Neural progenitor cell (in vitro differentiated cells): Measurements from ENCODE around the gene CHST6. TPM values are rescaled to one million over a fixed set of nuclear protein-coding genes. Genes with fewer than 3 reads are reported as not detected.
"Not testable (repeated sequence)": the region's sequence is repeated elsewhere in the genome, so short reads cannot be mapped to it uniquely, and the experiment has no call there.

Source experiments
- DNase-seq: peaks from one replicate; pipeline ENCODE4 v3.0.0-alpha.2; 2016; ENCODE audit warnings: low spot score
- H2AFZ ChIP-seq: fragments of 200-600 bp; sonication (generic); replicated peaks from 2 replicates; pipeline ENCODE4 v1.6.1; 2016; ENCODE audit warnings: antibody characterized with exemption
- H3F3A ChIP-seq: fragments of 200-600 bp; sonication (generic); 2 replicates; pipeline ENCODE4 v1.6.1; 2016; ENCODE audit warnings: antibody characterized with exemption, low read depth
- H3K27ac ChIP-seq: fragments of 200-600 bp; sonication (generic); 2 replicates; pipeline ENCODE4 v1.5.1; 2016; ENCODE audit warnings: mild to moderate bottlenecking
- H3K27me3 ChIP-seq: fragments of 200-600 bp; sonication (generic); 2 replicates; pipeline ENCODE4 v1.6.1; 2016; ENCODE audit warnings: mild to moderate bottlenecking, moderate library complexity
- H3K36me3 ChIP-seq: fragments of 200-600 bp; sonication (generic); 2 replicates; pipeline ENCODE4 v1.5.1; 2016
- H3K4me1 ChIP-seq: fragments of 200-600 bp; sonication (generic); 2 replicates; pipeline ENCODE4 v1.6.1; 2016; ENCODE audit warnings: mixed run types
- H3K4me2 ChIP-seq: fragments of 200-600 bp; sonication (generic); 2 replicates; pipeline ENCODE4 v1.6.1; 2016
- H3K4me3 ChIP-seq: fragments of 200-600 bp; sonication (generic); 2 replicates; pipeline ENCODE4 v1.5.1; 2016
- H3K79me2 ChIP-seq: fragments of 200-600 bp; sonication (generic); 2 replicates; pipeline ENCODE4 v1.6.1; 2016; ENCODE audit warnings: low read depth
- H3K9ac ChIP-seq: fragments of 200-600 bp; sonication (generic); 2 replicates; pipeline ENCODE4 v1.6.1; 2016
- H3K9me3 ChIP-seq: fragments of 200-600 bp; sonication (generic); 2 replicates; pipeline ENCODE4 v1.5.1; 2016; ENCODE audit warnings: low read depth
- H4K20me1 ChIP-seq: fragments of 200-600 bp; sonication (generic); 2 replicates; pipeline ENCODE4 v1.6.1; 2016; ENCODE audit warnings: low read depth
- H3K27ac Mint-ChIP-seq: 3 replicates; pipeline ENCODE4 v1.8.0; 2021; ENCODE audit warnings: mixed read lengths
- H3K27me3 Mint-ChIP-seq: 2 replicates; pipeline ENCODE4 v1.8.0; 2022; ENCODE audit warnings: low read depth, mild to moderate bottlenecking, inconsistent platforms, moderate library complexity, mixed read lengths; ENCODE audit not compliant: insufficient read depth
- H3K36me3 Mint-ChIP-seq: 3 replicates; pipeline ENCODE4 v1.8.0; 2021; ENCODE audit warnings: mixed read lengths
- H3K4me1 Mint-ChIP-seq: 3 replicates; pipeline ENCODE4 v1.8.0; 2021; ENCODE audit warnings: mixed read lengths
- H3K4me3 Mint-ChIP-seq: 3 replicates; pipeline ENCODE4 v1.8.0; 2021; ENCODE audit warnings: mild to moderate bottlenecking, moderate library complexity, mixed read lengths
- H3K9me3 Mint-ChIP-seq: 3 replicates; pipeline ENCODE4 v1.8.0; 2020; ENCODE audit warnings: mixed read lengths
- EZH2 ChIP-seq: fragments of 200-600 bp; sonication (generic); IDR thresholded peaks from 2 replicates; pipeline ENCODE4 v1.6.1; 2017; ENCODE audit warnings: antibody characterized with exemption, mild to moderate bottlenecking, moderate library complexity
- EZH2phosphoT487 ChIP-seq: fragments of 200-600 bp; sonication (generic); IDR thresholded peaks from 2 replicates; pipeline ENCODE4 v1.6.1; 2017; ENCODE audit warnings: antibody characterized with exemption
- total RNA-seq: library from RNA; depleted of rRNA; stranded (reverse); fragments of >200 nt; gene quantifications from 2 replicates; pipeline ENCODE4 v1.2.3, GENCODE V29; 2015; ENCODE audit warnings: low replicate concordance
- TF ChIP-seq, protein P1 (sequence below): fragments of 200-600 bp; sonication (generic); IDR thresholded peaks from 2 replicates; pipeline ENCODE4 v1.5.1; 2017; ENCODE audit warnings: antibody characterized with exemption, mild to moderate bottlenecking

The CHST6 gene
- total RNA-seq, 1 donor from 2014 or later: 6.2 TPM

DNA sequence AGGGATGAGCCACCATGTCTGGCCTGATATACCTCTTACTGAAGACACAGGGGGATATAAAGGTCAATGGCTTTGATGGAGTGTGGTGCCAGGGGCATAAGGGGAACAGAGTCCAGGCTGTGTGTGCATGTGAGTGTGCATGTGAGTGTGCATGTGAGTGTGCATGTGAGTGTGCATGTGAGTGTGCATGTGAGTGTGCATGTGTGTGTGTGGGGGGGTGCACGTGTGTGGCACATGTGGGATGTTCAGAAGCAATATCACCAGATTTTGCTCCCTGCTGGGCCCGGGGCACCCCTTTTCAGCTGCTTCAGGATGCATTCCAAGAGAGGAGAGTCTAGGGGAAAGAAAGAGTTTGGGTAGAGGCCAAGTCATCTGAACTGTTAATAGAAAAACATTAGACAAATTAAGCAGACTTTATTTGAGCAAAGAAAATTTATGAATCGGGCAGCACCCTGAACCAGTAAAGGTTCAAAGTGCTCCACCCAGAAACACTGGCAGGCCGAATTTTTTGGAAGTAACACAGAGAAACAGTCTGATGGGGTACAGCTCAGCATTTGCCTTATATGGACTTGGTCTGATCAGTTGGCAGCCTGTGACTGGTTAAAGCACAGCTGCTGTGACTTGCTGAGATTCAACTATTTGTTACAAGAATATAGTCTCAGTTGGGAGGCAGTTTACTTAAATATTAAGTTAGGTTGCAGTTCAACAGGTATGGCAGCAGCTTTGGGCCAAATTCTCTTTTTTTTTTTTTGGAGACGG, 31.0 kb upstream of the CHST6 start:
- Mint-ChIP-seq H3K4me1 (no peaks in the 10 kb centered on the region), H3K36me3 (peaks cover 8% of the 10 kb centered on the region), H3K27me3 (peaks cover 2% of the 10 kb centered on the region), H3K4me3 (no peak overlapping the region), H3K27ac (no peak overlapping the region), H3K9me3 (no peaks in the 10 kb centered on the region)
- H3K4me1 ChIP-seq: no peaks in the 10 kb centered on the region
- no peaks in the 10 kb centered on the region for H3K36me3 ChIP-seq
- TF ChIP-seq EZH2: no peak
- TF ChIP-seq EZH2phosphoT487: no peak
- TF ChIP-seq, protein P1, sequence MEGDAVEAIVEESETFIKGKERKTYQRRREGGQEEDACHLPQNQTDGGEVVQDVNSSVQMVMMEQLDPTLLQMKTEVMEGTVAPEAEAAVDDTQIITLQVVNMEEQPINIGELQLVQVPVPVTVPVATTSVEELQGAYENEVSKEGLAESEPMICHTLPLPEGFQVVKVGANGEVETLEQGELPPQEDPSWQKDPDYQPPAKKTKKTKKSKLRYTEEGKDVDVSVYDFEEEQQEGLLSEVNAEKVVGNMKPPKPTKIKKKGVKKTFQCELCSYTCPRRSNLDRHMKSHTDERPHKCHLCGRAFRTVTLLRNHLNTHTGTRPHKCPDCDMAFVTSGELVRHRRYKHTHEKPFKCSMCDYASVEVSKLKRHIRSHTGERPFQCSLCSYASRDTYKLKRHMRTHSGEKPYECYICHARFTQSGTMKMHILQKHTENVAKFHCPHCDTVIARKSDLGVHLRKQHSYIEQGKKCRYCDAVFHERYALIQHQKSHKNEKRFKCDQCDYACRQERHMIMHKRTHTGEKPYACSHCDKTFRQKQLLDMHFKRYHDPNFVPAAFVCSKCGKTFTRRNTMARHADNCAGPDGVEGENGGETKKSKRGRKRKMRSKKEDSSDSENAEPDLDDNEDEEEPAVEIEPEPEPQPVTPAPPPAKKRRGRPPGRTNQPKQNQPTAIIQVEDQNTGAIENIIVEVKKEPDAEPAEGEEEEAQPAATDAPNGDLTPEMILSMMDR: no peak
- no peak overlapping the region for H3K9ac ChIP-seq
- no peak overlapping the region for H3K27ac ChIP-seq
- no peak overlapping the region for H2AFZ ChIP-seq
- H3K9me3 ChIP-seq: no peaks in the 10 kb centered on the region
- no peaks in the 10 kb centered on the region for H3K79me2 ChIP-seq
- H3K27me3 ChIP-seq: no peaks in the 10 kb centered on the region
- H4K20me1 ChIP-seq: no peaks in the 10 kb centered on the region
- H3K4me3 ChIP-seq: no peak overlapping the region
- no peak for DNase-seq
- no peaks in the 10 kb centered on the region for H3F3A ChIP-seq
- no peak overlapping the region for H3K4me2 ChIP-seq

DNA sequence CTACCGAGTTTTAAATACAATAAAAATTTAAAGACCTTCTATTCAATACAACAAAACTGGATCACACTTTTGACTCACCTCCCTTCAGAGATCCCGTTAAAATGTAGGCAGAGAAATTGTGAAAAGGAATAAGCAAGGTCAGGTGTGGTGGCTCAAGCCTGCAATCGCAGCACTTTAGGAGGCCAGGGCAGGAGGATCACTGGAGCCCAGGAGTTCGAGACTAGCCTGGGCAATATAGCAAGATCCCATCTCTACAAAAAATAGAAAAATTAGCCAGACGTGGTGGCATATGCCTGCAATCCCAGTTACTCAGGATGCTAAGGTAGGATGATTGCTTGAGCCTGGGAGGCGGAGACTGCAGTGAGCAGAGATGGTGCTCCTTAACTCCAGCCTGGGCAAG, 23.9 kb upstream of the CHST6 start:
- H3K36me3 Mint-ChIP-seq: no peaks in the 10 kb centered on the region
- Histone ChIP-seq H3K4me3 (no peak overlapping the region), H3K27me3 (peaks cover 7% of the 10 kb centered on the region), H2AFZ (no peak overlapping the region), H3K4me1 (no peaks in the 10 kb centered on the region), H3K9ac (no peak overlapping the region), H4K20me1 (no peaks in the 10 kb centered on the region), H3K36me3 (no peaks in the 10 kb centered on the region), H3K79me2 (no peaks in the 10 kb centered on the region), H3K27ac (no peak overlapping the region), H3K4me2 (no peak overlapping the region), H3F3A (peaks cover 8% of the 10 kb centered on the region), H3K9me3 (no peaks in the 10 kb centered on the region)
- peaks cover 11% of the 10 kb centered on the region for H3K4me1 Mint-ChIP-seq
- H3K27ac Mint-ChIP-seq: no peak overlapping the region
- no peak for TF ChIP-seq EZH2phosphoT487
- TF ChIP-seq EZH2: no peak
- TF ChIP-seq, protein P1: no peak
- H3K27me3 Mint-ChIP-seq: peaks cover 4% of the 10 kb centered on the region
- no peak for DNase-seq
- no peak overlapping the region for H3K4me3 Mint-ChIP-seq
- no peaks in the 10 kb centered on the region for H3K9me3 Mint-ChIP-seq

GRCh38 chr16:75516189-75516966, 21.1 kb upstream of the CHST6 start:
- H3K27me3 ChIP-seq, H3F3A ChIP-seq, H3K9me3 ChIP-seq, H3K4me1 ChIP-seq, H3K9me3 Mint-ChIP-seq, H3K27me3 Mint-ChIP-seq, H3K36me3 Mint-ChIP-seq, H4K20me1 ChIP-seq, H3K79me2 ChIP-seq, H3K27ac ChIP-seq, H3K36me3 ChIP-seq: not testable (repeated sequence)
- Histone ChIP-seq H3K4me3 (peak overlapping the region; percentile 79), H3K9ac (peak overlapping the region; percentile 35), H3K4me2 (peak overlapping the region; percentile 87), H2AFZ (peak overlapping the region; percentile 78)
- Mint-ChIP-seq H3K27ac (peak overlapping the region; percentile 96), H3K4me1 (peaks cover 11% of the 10 kb centered on the region), H3K4me3 (peak overlapping the region; percentile 90)
- peak; percentile 56 for DNase-seq

DNA sequence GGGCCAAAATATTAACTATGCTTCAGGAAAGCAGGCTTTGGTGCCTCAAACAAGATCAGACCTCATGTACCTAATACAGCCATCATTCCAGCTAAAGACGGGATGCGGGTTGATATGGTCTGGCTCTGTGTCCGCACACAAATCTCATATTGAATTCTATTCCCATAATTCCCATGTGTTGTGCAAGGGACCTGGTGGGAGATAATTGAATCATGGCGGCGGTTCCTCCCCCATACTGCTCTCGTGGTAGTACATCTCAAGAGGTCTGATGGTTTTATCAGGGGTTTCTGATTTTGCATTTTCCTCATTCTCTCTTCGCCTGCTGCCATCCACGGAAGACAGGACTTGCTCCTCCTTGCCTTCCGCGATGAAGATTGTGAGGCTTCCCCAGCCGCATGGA, 19.1 kb upstream of the CHST6 start:
- no peak overlapping the region for H3K4me3 ChIP-seq
- no peaks in the 10 kb centered on the region for H4K20me1 ChIP-seq
- no peaks in the 10 kb centered on the region for H3K4me1 ChIP-seq
- H3K27ac ChIP-seq: no peak overlapping the region
- H3K27me3 ChIP-seq: peaks cover 7% of the 10 kb centered on the region
- H3K27me3 Mint-ChIP-seq: peaks cover 4% of the 10 kb centered on the region
- H3K36me3 Mint-ChIP-seq: peaks cover 2% of the 10 kb centered on the region
- no peak overlapping the region for H2AFZ ChIP-seq
- peaks cover 11% of the 10 kb centered on the region for H3K4me1 Mint-ChIP-seq
- H3K36me3 ChIP-seq: no peaks in the 10 kb centered on the region
- H3K27ac Mint-ChIP-seq: no peak overlapping the region
- no peak for DNase-seq
- H3K9me3 Mint-ChIP-seq: no peaks in the 10 kb centered on the region
- H3K79me2 ChIP-seq: no peaks in the 10 kb centered on the region
- H3K4me2 ChIP-seq: no peak overlapping the region
- H3K9me3 ChIP-seq: no peaks in the 10 kb centered on the region
- H3K4me3 Mint-ChIP-seq: no peak overlapping the region
- H3F3A ChIP-seq: peaks cover 8% of the 10 kb centered on the region
- no peak overlapping the region for H3K9ac ChIP-seq
- TF ChIP-seq EZH2phosphoT487 (no peak), EZH2 (no peak)
- TF ChIP-seq, protein P1: no peak
